Neuronal stem cell (in vitro differentiated cells): Measurements from ENCODE around the gene IFIT1B.

ENCODE experiments used
- DNase-seq: peaks from one replicate; pipeline ENCODE4 v3.0.0-alpha.2; 2013; ENCODE audit warnings: low spot score
- H2AFZ ChIP-seq: one replicate; pipeline ENCODE4 v1.6.1; 2013; ENCODE audit warnings: mild to moderate bottlenecking, low read length, inconsistent platforms
- H2AK5ac ChIP-seq: 2 replicates; pipeline ENCODE4 v1.6.1; 2013; ENCODE audit warnings: low read depth, mild to moderate bottlenecking, inconsistent platforms, low read length, moderate library complexity, mixed read lengths
- H2BK120ac ChIP-seq: 2 replicates; pipeline ENCODE4 v1.6.1; 2013; ENCODE audit warnings: low read depth, mild to moderate bottlenecking, inconsistent platforms, low read length, moderate library complexity, mixed read lengths
- H2BK12ac ChIP-seq: one replicate; pipeline ENCODE4 v1.6.1; 2013; ENCODE audit warnings: low read length, inconsistent platforms
- H2BK15ac ChIP-seq: 2 replicates; pipeline ENCODE4 v1.6.1; 2013; ENCODE audit warnings: mild to moderate bottlenecking, low read length, inconsistent platforms, mixed read lengths
- H2BK5ac ChIP-seq: one replicate; pipeline ENCODE4 v1.6.1; 2013; ENCODE audit warnings: inconsistent platforms, mild to moderate bottlenecking, low read length, moderate library complexity
- H3K14ac ChIP-seq: one replicate; pipeline ENCODE4 v1.6.1; 2013; ENCODE audit warnings: low read length, inconsistent platforms
- H3K18ac ChIP-seq: 2 replicates; pipeline ENCODE4 v1.6.1; 2013; ENCODE audit warnings: low read length, inconsistent platforms
- H3K23ac ChIP-seq: 2 replicates; pipeline ENCODE4 v1.6.1; 2013; ENCODE audit warnings: low read depth, mild to moderate bottlenecking, mixed read lengths, low read length, inconsistent platforms; ENCODE audit not compliant: poor library complexity
- H3K27ac ChIP-seq: replicated peaks from 3 replicates; pipeline ENCODE4 v1.5.1; 2013; ENCODE audit warnings: low read length, inconsistent platforms
- H3K27me3 ChIP-seq, 3 experiments: 2 replicates each; pipeline ENCODE4 v1.6.1; 2013; ENCODE audit warnings: low read length in 3 of 3, mild to moderate bottlenecking in 2 of 3, inconsistent platforms in 1 of 3, low read depth in 1 of 3, mixed read lengths in 1 of 3, moderate library complexity in 1 of 3; ENCODE audit not compliant: control insufficient read depth in 3 of 3, insufficient read depth in 3 of 3
- H3K36me3 ChIP-seq, 2 donors: replicated peaks in 1 of 2; 2 replicates each; pipeline ENCODE4 v1.6.1; 2013; ENCODE audit warnings: low read length in 2 of 2; ENCODE audit not compliant: control insufficient read depth in 2 of 2, insufficient read depth in 2 of 2
- H3K4ac ChIP-seq: 2 replicates; pipeline ENCODE4 v1.6.1; 2013; ENCODE audit warnings: inconsistent platforms, mild to moderate bottlenecking, low read length, moderate library complexity
- H3K4me1 ChIP-seq, 2 donors: 1 replicate in 1 of 2; 2 replicates in 1 of 2; pipeline ENCODE4 v1.6.1; 2013; ENCODE audit warnings: low read length in 2 of 2, low read depth in 1 of 2; ENCODE audit not compliant: control insufficient read depth in 2 of 2, insufficient read depth in 1 of 2
- H3K4me2 ChIP-seq: one replicate; pipeline ENCODE4 v1.6.1; 2013; ENCODE audit warnings: mild to moderate bottlenecking, low read length, inconsistent platforms; ENCODE audit not compliant: insufficient read depth, poor library complexity, severe bottlenecking
- H3K4me3 ChIP-seq, 2 donors: 2 replicates each; pipeline ENCODE4 v1.5.1; 2013; ENCODE audit warnings: low read length in 2 of 2, mild to moderate bottlenecking in 2 of 2, inconsistent platforms in 1 of 2, moderate library complexity in 1 of 2
- H3K79me1 ChIP-seq: one replicate; pipeline ENCODE4 v1.6.1; 2013; ENCODE audit warnings: low read depth, mild to moderate bottlenecking, inconsistent platforms, low read length, moderate library complexity
- H3K9ac ChIP-seq: one replicate; pipeline ENCODE4 v1.6.1; 2013; ENCODE audit warnings: mild to moderate bottlenecking, low read depth, low read length, inconsistent platforms; ENCODE audit not compliant: poor library complexity
- H3K9me3 ChIP-seq, 2 donors: replicated peaks in 1 of 2; 2 replicates each; pipeline versions ENCODE3 to v1.6.1; 2013; ENCODE audit warnings: low read length in 2 of 2, mild to moderate bottlenecking in 2 of 2, inconsistent platforms in 1 of 2, low read depth in 1 of 2, mixed read lengths in 1 of 2, moderate library complexity in 1 of 2; ENCODE audit not compliant: control insufficient read depth in 2 of 2, insufficient read depth in 1 of 2
- H4K8ac ChIP-seq: one replicate; pipeline ENCODE4 v1.6.1; 2013; ENCODE audit warnings: low read depth, mild to moderate bottlenecking, inconsistent platforms, low read length, moderate library complexity
- H4K91ac ChIP-seq: one replicate; pipeline ENCODE4 v1.6.1; 2013; ENCODE audit warnings: low read length, low read depth, mild to moderate bottlenecking, inconsistent platforms; ENCODE audit not compliant: poor library complexity
- WGBS, 2 donors: extraction: QIAGEN DNeasy Blood & Tissue Kit; methylation state at CpG; one replicate each; pipeline ENCODE4 v1.1.7; 2013; ENCODE audit warnings: missing lambda C conversion rate in 2 of 2, mixed read lengths in 1 of 2; ENCODE audit not compliant: insufficient read length in 2 of 2, insufficient replicate concordance in 1 of 2; ENCODE audit errors: extremely low coverage in 2 of 2; 5-methylcytosine and 5-hydroxymethylcytosine counted together

Gene IFIT1B

DNA sequence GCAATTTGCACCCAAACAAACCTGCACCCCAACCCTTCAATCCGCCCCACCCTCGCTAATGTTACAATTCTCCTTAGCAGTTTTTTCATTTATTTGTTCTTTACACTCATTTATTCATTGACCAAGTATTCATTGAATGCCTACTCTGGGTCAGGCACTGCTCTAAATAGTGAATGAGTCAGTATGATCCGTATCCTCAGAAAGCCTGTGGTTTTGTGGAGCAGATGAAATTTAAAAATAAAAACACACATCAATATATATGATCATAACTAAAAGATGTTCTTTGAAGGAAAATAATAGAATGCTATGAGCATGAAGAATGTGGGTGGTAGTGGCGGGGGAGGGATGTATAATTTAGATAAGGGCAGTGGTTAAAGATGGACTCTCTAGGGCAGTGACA, 49.8 kb downstream of the IFIT1B start:
- Histone ChIP-seq H2BK15ac (no peak overlapping the region), H3K4me2 (no peak overlapping the region), H3K14ac (no peak overlapping the region), H2AFZ (no peak overlapping the region), H3K4ac (no peak overlapping the region), H2BK12ac (no peak overlapping the region), H3K79me1 (no peaks in the 10 kb centered on the region), H4K91ac (no peak overlapping the region), H3K4me1 (no peaks in the 10 kb centered on the region), H3K9ac (no peak overlapping the region), H3K27me3 (peaks cover 0 to 20% (median 0%) of the 10 kb centered on the region in 3 experiments), H3K18ac (no peak overlapping the region), H3K27ac (no peak overlapping the region), H3K23ac (no peak overlapping the region), H2AK5ac (no peak overlapping the region), H2BK5ac (no peak overlapping the region), H3K9me3 (no peaks in the 10 kb centered on the region), H3K36me3 (no peaks in the 10 kb centered on the region), H3K4me3 (no peak overlapping the region), H4K8ac (no peak overlapping the region), H2BK120ac (no peak overlapping the region)
- WGBS, 2 donors: 100% methylated on average over 2 of the region's 4 CpGs; no CpG with 5 or more reads in 1 of the 2 donors
- DNase-seq: no peak

DNA sequence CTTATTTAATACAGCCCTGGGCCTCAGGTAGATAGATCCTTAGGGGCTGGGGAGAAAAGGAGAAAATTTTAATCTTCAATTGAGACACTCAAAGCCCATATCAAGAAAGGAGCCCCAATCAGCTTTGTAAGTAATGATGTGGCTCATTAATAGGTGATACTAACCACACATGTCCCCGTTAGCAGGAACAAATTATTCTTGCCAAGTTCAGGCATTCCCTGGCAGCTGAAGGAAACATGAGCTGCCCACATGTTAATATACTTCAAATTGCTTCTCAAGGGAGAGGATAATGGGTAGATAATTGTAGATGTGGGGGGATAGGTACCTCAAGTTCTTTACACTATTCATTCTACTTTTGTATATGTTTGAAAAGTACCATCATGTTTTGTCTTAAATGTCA, 51.0 kb downstream of the IFIT1B start:
- Histone ChIP-seq H4K8ac (no peak overlapping the region), H2AK5ac (no peak overlapping the region), H2BK120ac (no peak overlapping the region), H4K91ac (no peak overlapping the region), H3K4me2 (no peak overlapping the region), H3K14ac (no peak overlapping the region), H2BK5ac (no peak overlapping the region), H3K36me3 (no peaks in the 10 kb centered on the region), H3K27ac (no peak overlapping the region), H3K4me1 (no peaks in the 10 kb centered on the region), H3K4me3 (no peak overlapping the region), H3K9ac (no peak overlapping the region), H3K9me3 (no peaks in the 10 kb centered on the region), H2BK15ac (no peak overlapping the region), H2BK12ac (no peak overlapping the region), H3K23ac (no peak overlapping the region), H3K4ac (no peak overlapping the region), H3K79me1 (no peaks in the 10 kb centered on the region), H3K27me3 (peaks cover 0 to 31% (median 0%) of the 10 kb centered on the region in 3 experiments), H3K18ac (no peak overlapping the region), H2AFZ (no peak overlapping the region)
- DNase-seq: no peak
- WGBS, 2 donors: no CpG with 5 or more reads among the region's 1 CpG

DNA sequence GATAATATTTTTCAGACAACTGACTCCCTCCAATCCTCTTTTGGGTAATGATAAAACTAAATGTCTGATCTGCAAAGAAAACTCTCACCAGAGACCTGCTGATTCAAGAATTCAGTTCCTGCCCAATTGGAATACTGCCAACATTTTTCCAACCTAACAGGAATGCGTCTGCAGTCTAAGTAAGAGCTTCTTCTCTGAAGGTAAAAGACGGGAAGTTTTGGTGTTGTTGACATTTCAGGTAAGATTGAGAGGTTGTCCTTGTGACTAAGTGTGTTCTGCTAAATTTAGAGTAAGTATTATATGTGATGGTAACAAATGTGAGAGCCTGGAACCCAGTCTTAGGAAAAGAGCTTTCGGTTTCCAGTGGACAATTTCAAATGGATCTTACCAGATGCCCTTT, 54.1 kb downstream of the IFIT1B start:
- Histone ChIP-seq H3K27ac (no peak overlapping the region), H3K4me1 (no peaks in the 10 kb centered on the region), H2AFZ (no peak overlapping the region), H3K18ac (no peak overlapping the region), H4K91ac (no peak overlapping the region), H3K4me3 (no peak overlapping the region), H3K27me3 (peaks cover 0 to 49% (median 0%) of the 10 kb centered on the region in 3 experiments), H3K9me3 (no peaks in the 10 kb centered on the region), H3K23ac (no peak overlapping the region), H2BK120ac (no peak overlapping the region), H3K9ac (no peak overlapping the region), H3K79me1 (no peaks in the 10 kb centered on the region), H2AK5ac (no peak overlapping the region), H3K14ac (no peak overlapping the region), H3K4ac (no peak overlapping the region), H3K4me2 (no peak overlapping the region), H3K36me3 (no peaks in the 10 kb centered on the region), H2BK12ac (no peak overlapping the region), H2BK15ac (no peak overlapping the region), H2BK5ac (no peak overlapping the region), H4K8ac (no peak overlapping the region)
- no peak for DNase-seq
- no CpG with 5 or more reads among the region's 3 CpGs for WGBS, 2 donors
